AG10803 (cell line): ENCODE results near the gene OGFOD2.
"Not testable (repeated sequence)": the region's sequence is repeated elsewhere in the genome, so short reads cannot be mapped to it uniquely, and the experiment has no call there.

Source experiments
- DNase-seq: peaks from one replicate; pipeline ENCODE4 v3.0.0; 2010; ENCODE audit warnings: low read depth
- H3K4me3 ChIP-seq: 2 replicates; pipeline ENCODE4 v1.5.1; 2011; ENCODE audit warnings: mild to moderate bottlenecking, low read length, control low read depth
- CTCF ChIP-seq: conservative IDR thresholded peaks from 2 replicates; pipeline ENCODE4 v1.5.1; 2011; ENCODE audit warnings: mild to moderate bottlenecking, low read length, control low read depth, inconsistent platforms

OGFOD2 gene

GRCh38 chr12:123006977-123007376 lies 31.9 kb downstream of the OGFOD2 start:
- H3K4me3 ChIP-seq: no peak overlapping the region
- peak; percentile 29 for DNase-seq
- no peak for TF ChIP-seq CTCF

GRCh38 chr12:123010110-123010509 lies 35.1 kb downstream of the OGFOD2 start:
- no peak for TF ChIP-seq CTCF
- no peak for DNase-seq
- no peak overlapping the region for H3K4me3 ChIP-seq

DNA sequence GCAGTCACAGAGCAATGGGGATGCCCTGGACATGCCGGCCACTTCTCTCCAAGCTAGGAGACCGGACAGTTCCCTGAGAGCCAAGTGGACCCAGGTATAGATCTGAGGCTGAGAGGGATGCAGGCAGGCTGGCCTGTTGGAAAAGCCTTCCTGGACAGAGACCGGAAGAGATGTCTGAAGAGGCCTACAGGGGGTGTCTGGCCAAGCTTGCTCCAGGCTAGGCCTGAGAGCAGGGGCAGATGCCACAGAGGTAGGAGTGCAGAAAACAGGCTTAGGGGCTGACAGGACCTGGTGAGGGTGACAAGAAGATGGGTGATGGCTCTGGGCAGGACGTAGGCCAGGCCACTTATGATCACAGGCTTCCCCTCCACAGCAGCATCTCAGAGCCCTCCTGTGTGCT lies 35.6 kb downstream of the OGFOD2 start:
- H3K4me3 ChIP-seq: no peak overlapping the region
- TF ChIP-seq CTCF: no peak
- DNase-seq: no peak

DNA sequence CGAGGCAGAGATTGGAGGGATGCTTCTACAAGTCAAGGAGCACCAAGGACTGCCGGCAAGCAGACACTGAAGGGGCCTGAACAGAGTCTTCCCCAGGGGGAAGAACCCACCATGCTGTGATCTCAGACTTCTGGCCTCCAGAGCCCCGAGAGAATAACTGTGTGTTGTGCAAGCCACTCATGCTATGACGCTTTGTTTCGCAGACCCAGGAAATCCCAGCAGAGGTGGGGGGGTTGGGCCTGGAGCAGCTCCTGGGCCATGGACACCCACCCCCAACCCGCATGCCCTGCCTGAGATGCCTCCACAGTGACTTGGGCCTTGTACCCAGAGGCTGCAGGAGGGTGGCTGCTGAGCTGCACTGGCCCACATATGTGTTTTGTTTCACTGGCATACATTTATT lies 36.7 kb downstream of the OGFOD2 start:
- H3K4me3 ChIP-seq: no peak overlapping the region
- no peak for TF ChIP-seq CTCF
- DNase-seq: no peak

DNA sequence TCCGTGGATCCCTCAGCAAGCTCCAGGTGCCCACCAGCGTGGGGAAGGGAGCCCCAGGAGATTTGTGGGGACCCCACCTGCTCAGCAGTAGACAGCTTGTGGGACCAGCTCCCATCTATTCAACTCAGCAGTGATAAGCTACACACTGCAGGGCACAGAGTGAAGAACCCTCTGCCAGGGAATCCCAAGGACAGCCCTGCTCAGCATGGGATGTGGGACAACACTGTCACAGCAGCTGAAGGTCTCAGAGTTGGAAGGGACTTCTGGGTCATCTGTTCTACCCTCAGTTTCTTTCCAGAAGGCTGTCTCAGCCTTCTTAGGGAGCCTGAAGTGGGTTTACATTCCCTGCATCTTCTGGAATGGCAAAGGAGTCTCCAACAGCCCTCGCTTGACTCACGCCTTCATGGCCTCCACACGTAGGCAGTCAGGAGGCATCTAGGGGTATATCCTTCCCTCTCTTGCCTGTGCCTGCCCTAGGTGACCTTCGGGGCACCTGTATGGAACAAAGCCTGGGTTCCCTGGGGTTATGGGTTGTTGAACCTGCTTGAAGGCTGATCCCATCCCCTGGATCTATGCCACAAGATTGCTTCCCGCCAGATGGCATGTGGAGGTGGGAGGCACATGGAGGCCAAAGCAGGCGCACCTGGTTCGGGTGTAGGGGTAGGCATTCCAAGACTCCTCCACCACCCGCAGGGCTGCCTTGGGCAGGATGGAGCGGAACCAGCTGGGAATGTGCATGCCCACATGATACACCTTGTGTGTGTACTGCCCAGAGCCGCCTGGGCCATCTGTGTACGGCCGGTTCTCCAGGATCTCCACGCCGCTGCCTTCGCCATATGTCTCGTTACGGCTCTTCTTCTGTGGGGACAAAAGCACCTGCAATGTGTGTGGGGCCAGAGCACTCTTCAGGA lies 38.4 kb downstream of the OGFOD2 start:
- no peak overlapping the region for H3K4me3 ChIP-seq
- no peak for DNase-seq
- TF ChIP-seq CTCF: no peak

DNA sequence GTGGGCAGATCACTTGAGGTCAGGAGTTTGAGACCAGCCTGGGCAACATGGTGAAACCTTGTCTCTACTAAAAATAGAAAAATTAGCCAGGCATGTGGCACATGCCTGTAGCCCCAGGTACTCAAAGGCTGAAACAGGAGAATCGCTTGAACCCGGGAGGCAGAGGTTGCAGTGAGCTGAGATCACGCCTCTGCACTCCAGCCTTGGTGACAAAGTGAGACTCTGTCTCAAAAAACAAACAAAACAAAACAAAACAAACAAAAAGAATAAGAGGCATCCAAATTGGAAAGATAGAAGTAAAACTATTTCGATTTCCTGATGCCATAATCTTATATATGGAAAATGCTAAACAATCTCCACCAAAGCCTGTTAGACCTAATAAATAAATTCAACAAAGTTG lies 39.4 kb downstream of the OGFOD2 start:
- not testable (repeated sequence) for H3K4me3 ChIP-seq, DNase-seq

- TF ChIP-seq CTCF: no peak
- DNase-seq: no peak
- H3K4me3 ChIP-seq: no peak overlapping the region
These were observed 42.7 kb downstream of the OGFOD2 start for GRCh38 chr12:123017753-123018152.
